ENCODE data around the gene TSG101. TPM values are rescaled to one million over a fixed set of nuclear protein-coding genes. Genes with fewer than 3 reads are reported as not detected.

The TSG101 gene
- total RNA-seq, 1 donor from 2014 or later: 55.4 TPM

DNA sequence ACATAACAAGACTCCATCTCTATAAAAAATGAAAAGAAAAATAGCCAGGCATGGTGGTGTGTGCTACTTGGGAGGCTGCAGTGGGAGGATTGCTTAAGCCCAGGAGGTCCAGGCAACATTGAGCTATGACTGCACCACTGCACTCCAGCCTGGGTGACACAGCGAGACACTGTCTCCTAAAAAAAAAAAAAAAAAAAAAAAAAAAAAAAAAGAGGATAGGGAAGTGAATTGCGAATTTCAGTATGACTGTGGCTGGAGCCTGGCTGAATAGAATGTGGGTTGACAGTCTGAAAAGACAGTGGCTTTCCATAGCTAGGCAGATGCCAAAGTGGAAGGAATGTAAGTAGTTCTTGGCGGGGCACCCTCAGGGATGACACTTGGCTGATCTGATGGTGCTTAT, 77.5 kb downstream of the TSG101 start:
- Mint-ChIP-seq H3K27me3 (ENCODE audit: low read depth) (no peaks in the 10 kb centered on the region), H3K4me3 (ENCODE audit: unreplicated experiment) (no peak overlapping the region), H3K36me3 (ENCODE audit: low read depth) (no peaks in the 10 kb centered on the region), H3K9me3 (ENCODE audit: low read depth) (no peaks in the 10 kb centered on the region), H3K4me1 (ENCODE audit: low read depth) (no peaks in the 10 kb centered on the region), H3K27ac (ENCODE audit: unreplicated experiment) (no peak overlapping the region)
- no peak for DNase-seq (ENCODE audit: low spot score)
- TF ChIP-seq, protein P1, sequence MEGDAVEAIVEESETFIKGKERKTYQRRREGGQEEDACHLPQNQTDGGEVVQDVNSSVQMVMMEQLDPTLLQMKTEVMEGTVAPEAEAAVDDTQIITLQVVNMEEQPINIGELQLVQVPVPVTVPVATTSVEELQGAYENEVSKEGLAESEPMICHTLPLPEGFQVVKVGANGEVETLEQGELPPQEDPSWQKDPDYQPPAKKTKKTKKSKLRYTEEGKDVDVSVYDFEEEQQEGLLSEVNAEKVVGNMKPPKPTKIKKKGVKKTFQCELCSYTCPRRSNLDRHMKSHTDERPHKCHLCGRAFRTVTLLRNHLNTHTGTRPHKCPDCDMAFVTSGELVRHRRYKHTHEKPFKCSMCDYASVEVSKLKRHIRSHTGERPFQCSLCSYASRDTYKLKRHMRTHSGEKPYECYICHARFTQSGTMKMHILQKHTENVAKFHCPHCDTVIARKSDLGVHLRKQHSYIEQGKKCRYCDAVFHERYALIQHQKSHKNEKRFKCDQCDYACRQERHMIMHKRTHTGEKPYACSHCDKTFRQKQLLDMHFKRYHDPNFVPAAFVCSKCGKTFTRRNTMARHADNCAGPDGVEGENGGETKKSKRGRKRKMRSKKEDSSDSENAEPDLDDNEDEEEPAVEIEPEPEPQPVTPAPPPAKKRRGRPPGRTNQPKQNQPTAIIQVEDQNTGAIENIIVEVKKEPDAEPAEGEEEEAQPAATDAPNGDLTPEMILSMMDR (IDR thresholded peaks at IDR 0.05): no peak

DNA sequence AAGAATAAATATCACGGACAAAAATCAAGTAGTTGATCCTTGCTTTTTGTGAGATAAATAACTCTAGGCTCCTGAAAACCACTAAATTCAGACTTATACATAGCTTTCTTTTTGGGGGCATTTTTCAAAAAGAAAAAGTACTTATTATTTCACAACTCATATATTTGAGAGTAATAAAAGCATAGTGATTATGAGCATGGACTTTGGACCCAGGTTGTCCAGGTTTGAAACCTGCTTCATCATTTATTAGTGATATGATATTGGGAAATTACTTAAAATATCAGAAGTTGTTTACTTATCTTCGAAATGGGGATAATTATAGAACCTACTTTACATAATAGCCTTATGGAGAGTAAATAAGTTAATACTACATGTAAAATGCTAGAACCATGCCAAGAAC, 88.1 kb downstream of the TSG101 start:
- Mint-ChIP-seq H3K4me3 (ENCODE audit: unreplicated experiment) (no peak overlapping the region), H3K4me1 (ENCODE audit: low read depth) (no peaks in the 10 kb centered on the region), H3K27me3 (ENCODE audit: low read depth) (no peaks in the 10 kb centered on the region), H3K9me3 (ENCODE audit: low read depth) (peaks cover 4% of the 10 kb centered on the region), H3K27ac (ENCODE audit: unreplicated experiment) (no peak overlapping the region), H3K36me3 (ENCODE audit: low read depth) (peaks cover 1% of the 10 kb centered on the region)
- no peak for DNase-seq (ENCODE audit: low spot score)
- TF ChIP-seq, protein P1 (IDR thresholded peaks at IDR 0.05): no peak

Other genes starting within 250 kb of the TSG101 start
- 31.1 to 67.9 TPM (median 35.2 TPM) in 3 replicates for gene HPS5, start 204.8 kb downstream of the TSG101 start, total RNA-seq
- 55.9 to 71.6 TPM (median 57.1 TPM) in 3 replicates for gene GTF2H1, start 204.4 kb downstream of the TSG101 start, total RNA-seq
- 427 to 1,078 TPM (median 1,049 TPM) in 3 replicates for gene LDHA, start 132.4 kb downstream of the TSG101 start, total RNA-seq
- 0.26 to 0.62 TPM (median 0.48 TPM) in 3 replicates for gene LDHC, start 114.6 kb downstream of the TSG101 start, total RNA-seq
- gene LDHAL6A, start 71.1 kb downstream of the TSG101 start, total RNA-seq: not detected in 3 replicates
- gene UEVLD, start 61.8 kb upstream of the TSG101 start, total RNA-seq: 21.2 to 26.7 TPM (median 21.4 TPM) in 3 replicates
- gene MISFA, start 72.8 kb upstream of the TSG101 start, total RNA-seq: 2.2 to 4.6 TPM (median 4.1 TPM) in 3 replicates
- gene SPTY2D1, start 107.4 kb upstream of the TSG101 start, total RNA-seq: 19.6 to 23.3 TPM (median 20.4 TPM) in 3 replicates
- gene TMEM86A, start 171.8 kb upstream of the TSG101 start, total RNA-seq: 3.1 to 3.6 TPM (median 3.5 TPM) in 3 replicates
- not detected in 3 replicates for gene IGSF22, start 199.2 kb upstream of the TSG101 start, total RNA-seq